Ishikawa (cell line): ENCODE data around the gene PARD3.

Source experiments
- CEBPB ChIP-seq: IDR thresholded peaks from 2 replicates; pipeline ENCODE4 v1.6.1; 2012
- CREB1 ChIP-seq: IDR thresholded peaks from 2 replicates; pipeline ENCODE4 v1.6.1; 2012; ENCODE audit warnings: low read depth
- EGR1 ChIP-seq: IDR thresholded peaks from 2 replicates; pipeline ENCODE4 v1.6.1; 2012
- EP300 ChIP-seq: IDR thresholded peaks from 2 replicates; pipeline ENCODE4 v1.6.1; 2012; ENCODE audit warnings: borderline replicate concordance
- FOXM1 ChIP-seq: IDR thresholded peaks from 2 replicates; pipeline ENCODE4 v1.6.1; 2012; ENCODE audit warnings: low read depth, borderline replicate concordance
- NFIC ChIP-seq: IDR thresholded peaks from 2 replicates; pipeline ENCODE4 v1.6.1; 2012
- RAD21 ChIP-seq: IDR thresholded peaks from 2 replicates; pipeline ENCODE4 v1.6.1; 2012; ENCODE audit warnings: low read depth
- TAF1 ChIP-seq: IDR thresholded peaks from 2 replicates; pipeline ENCODE4 v1.6.1; 2012; ENCODE audit warnings: low read depth, mild to moderate bottlenecking
- TCF12 ChIP-seq: IDR thresholded peaks from 2 replicates; pipeline ENCODE4 v1.6.1; 2012; ENCODE audit warnings: low read depth
- TEAD4 ChIP-seq: IDR thresholded peaks from 2 replicates; pipeline ENCODE4 v1.6.1; 2012
- YY1 ChIP-seq: IDR thresholded peaks from 2 replicates; pipeline ENCODE4 v1.6.1; 2012; ENCODE audit warnings: low read depth
- ZBTB7A ChIP-seq: IDR thresholded peaks from 2 replicates; pipeline ENCODE4 v1.6.1; 2012; ENCODE audit warnings: low read depth
- TF ChIP-seq, protein P1 (sequence below): IDR thresholded peaks from 2 replicates; pipeline ENCODE4 v1.6.1; 2012
- TF ChIP-seq, protein P2 (sequence below): IDR thresholded peaks from 2 replicates; pipeline ENCODE4 v1.6.1; 2012
- TF ChIP-seq, protein P3 (sequence below): IDR thresholded peaks from 2 replicates; pipeline ENCODE4 v1.6.1; 2012; ENCODE audit warnings: low read depth, mild to moderate bottlenecking

PARD3 gene

DNA sequence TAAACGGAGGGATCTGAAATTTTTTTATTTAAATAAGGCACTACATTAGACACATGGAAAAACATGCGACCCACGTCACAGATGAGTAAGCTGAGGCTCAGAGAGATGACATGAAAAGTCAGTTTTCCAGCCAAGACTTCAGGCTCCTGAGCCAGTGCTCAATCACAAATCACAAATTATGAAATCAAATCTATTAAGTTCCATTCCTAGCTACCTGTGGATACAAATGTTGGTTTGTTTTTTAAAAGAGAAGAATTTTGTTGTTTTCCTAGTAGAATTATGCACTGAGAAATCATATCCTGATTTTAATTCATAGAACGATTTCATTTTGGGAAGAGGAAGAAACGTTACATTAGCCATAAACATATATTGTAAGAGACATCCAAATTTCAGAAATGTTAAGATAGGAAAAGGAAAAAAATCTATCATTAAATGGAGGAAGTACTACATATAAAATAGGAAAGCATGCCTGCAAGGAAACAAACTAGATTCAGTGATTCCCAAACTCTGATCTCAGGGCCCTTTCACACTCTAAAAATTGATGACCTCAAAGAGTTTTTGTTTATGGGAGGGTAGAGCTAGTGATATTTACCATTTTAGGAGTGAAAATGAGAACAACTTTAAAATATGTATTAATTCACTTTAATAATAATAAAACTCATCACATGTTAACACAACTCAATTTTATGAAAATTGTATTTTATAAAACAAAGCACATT lies 340.4 kb downstream of the PARD3 start:
- TF ChIP-seq, protein P1, sequence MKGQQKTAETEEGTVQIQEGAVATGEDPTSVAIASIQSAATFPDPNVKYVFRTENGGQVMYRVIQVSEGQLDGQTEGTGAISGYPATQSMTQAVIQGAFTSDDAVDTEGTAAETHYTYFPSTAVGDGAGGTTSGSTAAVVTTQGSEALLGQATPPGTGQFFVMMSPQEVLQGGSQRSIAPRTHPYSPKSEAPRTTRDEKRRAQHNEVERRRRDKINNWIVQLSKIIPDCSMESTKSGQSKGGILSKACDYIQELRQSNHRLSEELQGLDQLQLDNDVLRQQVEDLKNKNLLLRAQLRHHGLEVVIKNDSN, result no peak

DNA sequence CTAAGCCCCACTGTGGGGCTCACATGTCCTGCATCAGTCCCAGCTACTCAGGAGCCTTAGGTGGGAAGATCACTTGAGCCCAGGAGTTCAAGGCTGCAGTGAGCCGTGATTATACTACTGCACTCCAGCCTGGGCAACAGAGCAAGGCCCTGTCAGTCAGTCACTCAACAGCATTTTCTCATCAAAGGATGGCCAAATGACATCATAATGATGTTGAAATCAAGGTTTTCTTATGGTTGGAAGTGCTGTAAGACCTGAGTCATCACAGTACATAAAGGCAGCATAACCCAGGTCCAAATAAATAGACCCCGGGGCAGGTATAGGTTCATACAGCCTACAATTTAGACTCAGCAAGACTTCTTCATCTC lies 341.1 kb downstream of the PARD3 start:
- no peak for TF ChIP-seq EP300
- TF ChIP-seq, protein P2, sequence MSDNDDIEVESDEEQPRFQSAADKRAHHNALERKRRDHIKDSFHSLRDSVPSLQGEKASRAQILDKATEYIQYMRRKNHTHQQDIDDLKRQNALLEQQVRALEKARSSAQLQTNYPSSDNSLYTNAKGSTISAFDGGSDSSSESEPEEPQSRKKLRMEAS, result no peak
- no peak for TF ChIP-seq FOXM1
- no peak for TF ChIP-seq TCF12
- TF ChIP-seq, protein P3, sequence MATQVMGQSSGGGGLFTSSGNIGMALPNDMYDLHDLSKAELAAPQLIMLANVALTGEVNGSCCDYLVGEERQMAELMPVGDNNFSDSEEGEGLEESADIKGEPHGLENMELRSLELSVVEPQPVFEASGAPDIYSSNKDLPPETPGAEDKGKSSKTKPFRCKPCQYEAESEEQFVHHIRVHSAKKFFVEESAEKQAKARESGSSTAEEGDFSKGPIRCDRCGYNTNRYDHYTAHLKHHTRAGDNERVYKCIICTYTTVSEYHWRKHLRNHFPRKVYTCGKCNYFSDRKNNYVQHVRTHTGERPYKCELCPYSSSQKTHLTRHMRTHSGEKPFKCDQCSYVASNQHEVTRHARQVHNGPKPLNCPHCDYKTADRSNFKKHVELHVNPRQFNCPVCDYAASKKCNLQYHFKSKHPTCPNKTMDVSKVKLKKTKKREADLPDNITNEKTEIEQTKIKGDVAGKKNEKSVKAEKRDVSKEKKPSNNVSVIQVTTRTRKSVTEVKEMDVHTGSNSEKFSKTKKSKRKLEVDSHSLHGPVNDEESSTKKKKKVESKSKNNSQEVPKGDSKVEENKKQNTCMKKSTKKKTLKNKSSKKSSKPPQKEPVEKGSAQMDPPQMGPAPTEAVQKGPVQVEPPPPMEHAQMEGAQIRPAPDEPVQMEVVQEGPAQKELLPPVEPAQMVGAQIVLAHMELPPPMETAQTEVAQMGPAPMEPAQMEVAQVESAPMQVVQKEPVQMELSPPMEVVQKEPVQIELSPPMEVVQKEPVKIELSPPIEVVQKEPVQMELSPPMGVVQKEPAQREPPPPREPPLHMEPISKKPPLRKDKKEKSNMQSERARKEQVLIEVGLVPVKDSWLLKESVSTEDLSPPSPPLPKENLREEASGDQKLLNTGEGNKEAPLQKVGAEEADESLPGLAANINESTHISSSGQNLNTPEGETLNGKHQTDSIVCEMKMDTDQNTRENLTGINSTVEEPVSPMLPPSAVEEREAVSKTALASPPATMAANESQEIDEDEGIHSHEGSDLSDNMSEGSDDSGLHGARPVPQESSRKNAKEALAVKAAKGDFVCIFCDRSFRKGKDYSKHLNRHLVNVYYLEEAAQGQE, result no peak
- TF ChIP-seq TAF1, result no peak
- no peak for TF ChIP-seq NFIC
- TF ChIP-seq CREB1, result no peak
- TF ChIP-seq CEBPB, result no peak
- TF ChIP-seq EGR1, result no peak
- TF ChIP-seq ZBTB7A, result no peak
- no peak for TF ChIP-seq YY1
- TF ChIP-seq RAD21, result no peak
- TF ChIP-seq TEAD4, result no peak
- TF ChIP-seq, protein P1, result no peak

DNA sequence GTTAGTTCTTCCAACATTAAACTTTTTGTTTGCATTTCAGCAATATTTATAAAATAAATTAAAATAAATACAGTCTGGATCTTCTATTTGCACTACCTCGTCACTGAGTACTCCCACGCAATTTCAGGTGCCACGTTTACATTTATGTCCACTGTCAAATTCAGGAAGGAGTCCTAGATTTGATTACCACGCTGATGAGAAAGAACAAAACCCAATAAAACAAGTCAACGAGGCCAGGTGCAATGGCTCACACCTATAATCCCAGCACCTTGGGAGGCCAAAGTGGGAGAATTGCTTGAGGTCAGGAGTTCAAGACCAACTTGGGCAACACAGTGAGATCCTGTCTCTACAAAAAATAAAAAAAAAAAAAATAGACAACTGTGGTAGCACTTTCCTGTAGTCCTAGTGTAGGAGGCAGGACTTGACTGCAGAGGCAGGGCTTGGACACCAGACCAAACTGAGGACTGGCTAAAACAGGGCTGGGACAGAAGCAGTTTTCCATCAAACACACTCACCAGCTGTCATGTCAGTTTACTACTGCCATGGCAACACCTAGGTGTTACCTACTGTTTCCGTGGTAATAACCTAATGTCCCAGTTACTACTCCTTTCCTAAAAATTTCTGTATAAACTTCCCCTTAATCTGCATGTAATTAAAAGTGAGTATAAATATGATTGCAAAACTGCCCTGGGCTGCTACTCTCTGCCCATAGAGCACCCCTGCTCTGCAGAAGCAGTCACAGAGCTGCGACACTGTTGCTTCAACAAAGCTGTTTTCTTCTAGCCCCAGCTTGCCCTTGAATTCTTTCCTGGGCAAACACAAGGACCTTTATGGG lies 341.7 kb downstream of the PARD3 start:
- TF ChIP-seq YY1 (no peak), EP300 (no peak)

DNA sequence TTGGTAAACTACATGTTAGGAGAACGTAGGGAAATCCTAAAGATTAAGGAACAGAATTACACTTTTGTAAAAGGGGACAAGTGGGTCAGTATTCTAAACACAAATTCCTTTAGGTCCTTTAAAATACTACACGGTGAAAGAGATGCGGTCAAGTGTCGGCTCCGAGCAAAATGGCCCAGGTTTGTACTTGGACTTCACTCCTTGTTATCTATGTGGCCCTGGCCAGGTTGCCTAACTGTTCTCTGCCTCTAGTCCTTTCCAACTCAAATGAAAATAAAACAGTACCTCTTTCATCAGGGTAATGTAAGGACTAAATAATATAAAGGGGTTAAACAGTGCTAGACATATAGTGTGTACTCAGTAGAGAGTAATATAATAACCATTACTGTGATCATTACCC lies 344.8 kb downstream of the PARD3 start:
- no peak for TF ChIP-seq RAD21
- no peak for TF ChIP-seq TEAD4
- no peak for TF ChIP-seq CEBPB
- TF ChIP-seq YY1, result no peak

DNA sequence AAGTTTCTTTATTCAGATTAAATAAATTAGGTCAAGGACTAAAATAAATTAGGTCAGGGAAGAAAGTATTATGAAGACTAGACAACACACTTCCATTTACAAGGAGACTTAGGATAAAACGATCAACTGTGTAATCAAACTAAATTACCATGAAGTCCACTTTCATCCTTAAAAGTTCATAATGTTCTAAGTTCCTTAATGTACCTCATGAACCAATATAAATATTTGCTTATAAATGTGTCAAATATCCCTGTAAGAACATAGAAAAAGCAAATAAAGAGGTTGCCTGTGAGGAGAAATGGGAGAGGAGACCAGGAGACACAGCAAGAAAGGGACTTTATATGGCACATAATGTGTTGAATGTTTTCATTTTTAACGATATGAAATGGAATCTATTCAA lies 345.6 kb downstream of the PARD3 start:
- TF ChIP-seq RAD21 (no peak), TEAD4 (no peak), NFIC (no peak), EGR1 (no peak), YY1 (no peak), TCF12 (no peak), CEBPB (no peak), TAF1 (no peak), ZBTB7A (no peak), FOXM1 (no peak), CREB1 (no peak), EP300 (no peak)
- TF ChIP-seq, protein P3, result no peak
- TF ChIP-seq, protein P2, result no peak
- TF ChIP-seq, protein P1, result no peak

DNA sequence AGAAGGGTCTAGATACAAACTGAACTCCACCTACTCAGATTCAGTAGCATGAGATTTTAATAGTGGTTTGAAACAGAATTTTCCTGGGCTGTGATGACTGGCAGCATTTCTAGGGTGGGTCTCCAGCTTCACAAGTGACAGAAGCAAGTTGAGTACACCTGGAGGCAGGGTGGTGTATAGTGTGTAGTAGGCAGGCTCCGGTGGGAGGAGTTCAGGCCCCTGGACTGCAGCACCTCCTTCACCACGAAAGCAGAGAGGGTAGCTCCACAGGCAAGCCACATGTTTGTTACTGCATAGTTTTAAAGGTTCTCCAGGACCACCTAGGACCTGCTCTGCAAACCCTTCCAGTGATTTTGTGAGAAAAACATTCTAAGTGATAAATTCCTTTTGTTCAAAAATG lies 347.2 kb downstream of the PARD3 start:
- TF ChIP-seq NFIC, result no peak
- TF ChIP-seq ZBTB7A, result no peak
- TF ChIP-seq, protein P1, result no peak
- TF ChIP-seq, protein P3, result no peak
- no peak for TF ChIP-seq CREB1
- no peak for TF ChIP-seq EGR1
- TF ChIP-seq CEBPB, result no peak
- no peak for TF ChIP-seq TAF1
- no peak for TF ChIP-seq RAD21
- no peak for TF ChIP-seq TCF12
- no peak for TF ChIP-seq FOXM1
- TF ChIP-seq EP300, result no peak
